GM19467 (cell line): ENCODE data around the gene ADSS2.

ENCODE experiments used
- ATAC-seq: cut with Tn5 transposase; IDR thresholded peaks from one replicate; pipeline ENCODE4 v1.9.1; 2021; ENCODE audit warnings: mild to moderate bottlenecking, moderate library complexity; ENCODE audit not compliant: unreplicated experiment

ADSS2 gene

DNA sequence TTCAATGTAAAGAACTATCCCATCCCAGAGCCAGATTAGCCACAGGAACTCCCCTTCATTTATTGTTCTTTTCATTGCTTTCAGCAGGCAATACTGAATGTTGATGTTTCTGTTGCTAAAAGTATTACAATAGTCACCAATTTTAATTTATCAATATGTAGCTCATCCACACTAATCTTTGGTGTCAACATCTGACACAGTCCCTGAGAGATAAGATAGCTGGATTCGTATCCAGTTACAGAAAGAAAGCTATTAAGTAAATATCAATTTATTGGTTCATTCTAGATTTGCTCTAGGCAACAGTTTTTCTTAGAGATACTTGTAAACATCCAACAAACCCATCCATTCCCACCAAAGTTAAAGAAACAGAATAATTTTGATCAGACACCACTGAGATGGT lies 4.7 kb downstream of the ADSS2 start:
- ATAC-seq = no peak

DNA sequence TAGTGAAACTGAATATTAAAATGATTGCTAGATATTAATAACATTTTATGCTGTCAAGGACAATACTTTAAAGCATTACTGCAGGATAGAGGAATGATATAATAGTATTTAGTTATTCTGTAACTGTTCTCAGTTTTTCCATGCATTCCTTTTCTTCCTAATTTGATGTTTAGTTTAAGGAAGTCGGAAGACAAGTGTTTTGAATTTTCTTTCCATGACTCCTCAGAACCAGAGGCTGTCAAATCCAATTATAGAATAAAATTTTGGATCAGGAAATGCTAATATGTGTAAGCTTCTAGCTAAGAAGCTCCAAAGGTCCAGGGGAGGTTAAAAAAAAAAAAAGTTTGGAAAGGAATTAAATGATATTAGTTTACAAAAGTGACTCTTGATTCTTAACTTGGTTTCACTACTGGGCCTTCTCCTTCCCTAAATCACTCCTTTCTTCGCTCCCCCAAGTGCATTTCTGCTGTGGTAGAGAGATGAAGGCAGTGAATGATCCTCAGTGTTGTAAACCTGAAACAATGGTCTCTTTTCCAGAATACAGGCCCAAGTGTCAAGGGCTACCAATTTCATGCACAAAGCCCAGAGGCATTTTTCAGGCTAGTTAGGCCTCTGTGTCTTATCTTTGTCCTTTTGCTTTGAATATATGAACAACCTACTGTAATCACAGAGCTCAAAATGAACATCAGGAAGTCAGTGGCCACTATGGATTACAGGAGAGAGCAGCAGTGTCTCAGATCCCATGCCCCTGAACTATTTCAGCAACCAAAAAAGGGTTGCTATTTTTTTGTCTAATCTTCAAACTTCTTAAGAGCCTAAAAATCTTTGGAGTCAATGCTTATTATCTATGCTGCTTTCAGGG lies 6.2 kb downstream of the ADSS2 start:
- ATAC-seq = no peak

DNA sequence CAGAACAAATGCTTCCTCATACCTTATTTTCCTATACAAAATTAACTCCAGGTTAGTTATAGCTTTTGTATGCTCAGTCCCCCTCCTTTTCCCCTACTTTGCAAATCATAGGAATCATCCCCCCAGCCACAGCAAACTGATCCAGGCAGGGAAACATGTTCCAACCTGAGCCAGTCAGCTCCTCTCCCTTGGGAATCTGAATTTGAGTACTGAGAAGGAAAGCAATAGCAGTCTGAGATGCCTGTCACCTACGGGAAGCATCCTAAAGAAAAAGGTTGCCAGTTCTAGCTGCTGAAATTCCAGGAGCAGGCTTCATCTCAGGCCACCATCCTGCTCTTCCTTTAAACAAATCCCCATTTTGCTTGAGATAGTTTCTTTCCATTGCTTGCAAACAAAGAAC lies 6.9 kb downstream of the ADSS2 start:
- no peak for ATAC-seq

DNA sequence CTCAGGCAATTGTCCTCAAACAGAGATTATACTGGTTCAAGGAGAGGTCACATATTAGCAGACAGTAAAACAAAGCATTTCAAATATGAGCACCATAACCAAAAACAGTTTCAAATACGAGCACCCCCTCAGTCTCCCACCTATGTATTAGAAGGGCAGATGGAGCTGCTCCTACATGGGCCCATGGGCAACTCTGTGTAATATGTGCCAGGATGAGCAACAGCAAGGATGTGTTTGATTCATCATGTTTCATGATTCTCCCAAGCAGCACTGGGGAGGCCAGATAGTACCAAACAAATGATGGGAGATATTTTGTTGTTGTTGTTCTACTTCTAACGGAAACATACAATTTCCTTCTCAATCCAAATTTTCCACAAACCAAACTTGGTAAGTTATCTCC lies 8.9 kb downstream of the ADSS2 start:
- no peak for ATAC-seq

DNA sequence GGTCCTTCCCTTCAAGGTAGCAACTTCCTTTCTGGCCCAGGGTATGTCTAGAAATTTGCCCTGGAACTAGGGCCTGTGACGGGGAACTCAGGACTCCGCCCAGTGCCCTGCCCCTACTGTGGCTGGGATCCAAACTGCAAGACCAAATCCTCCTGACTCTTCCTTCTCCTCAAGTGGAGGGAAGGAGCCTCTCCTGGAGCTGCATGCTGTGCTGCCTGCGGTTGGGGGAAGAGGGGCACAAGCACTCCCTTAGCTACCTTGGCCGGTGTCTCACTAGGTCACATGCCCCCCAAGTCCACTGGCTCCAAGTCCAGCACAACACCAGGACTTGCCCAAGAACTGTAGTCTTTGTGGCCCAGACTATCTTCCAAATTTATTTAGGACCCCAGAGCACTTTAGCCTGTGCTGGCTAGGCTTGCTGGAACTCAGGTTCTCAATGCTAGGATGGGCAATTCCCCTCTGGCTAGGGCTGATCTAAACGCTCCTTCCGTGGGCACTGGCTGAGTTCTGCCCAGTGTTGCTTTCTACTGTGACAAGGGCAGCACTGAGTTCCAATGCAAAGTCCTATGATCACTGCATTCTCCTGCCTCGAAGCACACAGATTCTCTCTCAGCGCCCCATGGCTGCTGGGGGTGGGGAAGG lies 12.2 kb downstream of the ADSS2 start:
- no peak for ATAC-seq

DNA sequence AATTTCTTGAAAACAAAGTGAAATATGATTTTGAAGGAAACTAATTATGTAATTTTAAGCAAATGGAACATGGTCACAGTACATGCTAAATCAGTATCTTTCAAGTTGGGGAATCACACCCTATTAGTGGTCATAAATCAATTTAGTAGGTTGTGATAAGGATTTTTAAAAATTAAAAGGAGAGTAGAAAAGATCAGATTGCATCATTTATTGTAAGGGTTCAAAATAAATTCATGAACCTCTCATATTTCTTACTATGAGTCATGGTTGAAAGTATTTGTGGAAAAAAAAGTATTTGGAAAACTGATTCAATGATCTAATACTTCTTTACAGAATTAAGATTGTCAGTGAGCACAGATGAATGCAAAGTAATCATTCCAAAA lies 14.6 kb downstream of the ADSS2 start:
- no peak for ATAC-seq

DNA sequence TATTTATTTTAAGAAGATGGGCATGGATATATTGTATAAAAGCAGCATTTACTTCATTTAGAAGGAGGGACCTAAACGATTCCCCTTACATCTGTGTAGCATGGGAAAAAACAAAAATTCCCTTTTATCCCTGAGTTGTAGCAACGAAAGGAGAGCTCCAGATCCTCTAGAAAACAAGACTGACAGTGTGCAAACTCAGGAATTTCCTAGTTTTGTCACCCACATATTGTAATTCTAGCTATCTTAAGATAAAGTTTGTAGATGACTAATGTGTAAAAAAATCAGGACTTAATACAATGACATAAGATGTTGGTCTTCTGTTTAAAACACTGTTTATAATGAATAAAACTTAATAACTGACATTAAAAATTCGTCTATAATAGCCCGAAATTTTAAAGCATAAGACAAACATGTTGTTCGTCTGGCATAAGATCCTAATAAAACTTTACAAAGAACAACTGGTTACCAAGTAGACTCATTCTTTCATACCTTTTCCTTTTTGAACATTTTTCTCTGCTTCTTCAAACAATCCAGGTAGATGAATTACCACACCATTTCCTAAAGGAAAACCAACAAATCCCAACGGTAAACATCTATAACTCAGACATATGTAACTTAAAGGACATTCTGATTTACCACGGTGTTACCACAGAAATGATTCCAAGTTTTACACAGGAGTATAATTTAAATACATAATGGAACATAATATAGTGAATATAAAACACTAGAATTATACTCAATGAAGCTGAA lies 15.2 kb downstream of the ADSS2 start:
- no peak for ATAC-seq

DNA sequence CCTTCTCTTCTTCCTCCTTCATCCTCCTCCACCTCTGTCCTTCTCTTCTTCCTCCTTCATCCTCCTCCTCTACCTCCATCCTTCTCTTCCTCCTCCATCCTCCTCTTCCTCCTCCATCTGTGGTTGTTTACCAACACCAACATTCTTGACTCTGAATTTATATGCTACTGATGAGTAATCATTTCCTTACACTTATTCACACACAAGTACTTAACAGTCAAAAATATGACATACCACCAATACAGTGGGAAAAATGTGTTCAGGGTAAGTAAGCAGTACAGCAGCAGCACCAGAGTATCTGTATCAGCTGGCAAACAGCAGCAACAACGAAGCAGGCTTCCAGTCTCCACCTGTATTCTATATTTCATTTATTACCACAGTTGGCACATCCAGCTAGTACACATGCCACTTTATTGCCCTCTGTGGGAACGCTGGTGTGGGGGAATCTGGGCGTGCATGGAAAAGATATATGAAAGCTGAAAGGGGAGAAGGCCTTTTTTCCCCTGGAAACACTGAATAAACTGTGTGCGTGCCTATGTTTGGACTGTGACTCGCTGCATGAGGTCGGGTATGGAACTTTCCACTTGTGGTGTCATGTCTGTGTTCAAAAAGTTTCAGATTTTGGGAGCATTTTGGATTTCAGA lies 16.0 kb downstream of the ADSS2 start:
- no peak for ATAC-seq

DNA sequence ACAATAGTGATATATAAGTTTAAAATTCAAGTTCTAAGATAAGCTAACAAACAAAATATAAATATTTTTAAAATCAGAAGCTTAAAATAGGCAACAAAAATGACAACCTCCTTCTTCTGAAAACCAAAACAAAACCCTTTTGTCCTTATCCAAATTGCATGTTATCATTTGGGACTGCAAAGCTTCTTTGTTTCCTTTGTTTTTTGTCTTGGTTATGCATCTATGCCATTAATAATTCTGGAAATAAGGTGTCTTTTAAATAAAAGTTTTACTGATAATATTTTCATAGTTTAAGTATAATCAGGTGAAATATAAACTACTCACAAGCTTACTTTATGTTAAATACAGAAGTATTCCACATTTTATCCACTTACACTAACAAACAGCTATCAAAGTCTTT lies 20.5 kb downstream of the ADSS2 start:
- ATAC-seq = no peak

DNA sequence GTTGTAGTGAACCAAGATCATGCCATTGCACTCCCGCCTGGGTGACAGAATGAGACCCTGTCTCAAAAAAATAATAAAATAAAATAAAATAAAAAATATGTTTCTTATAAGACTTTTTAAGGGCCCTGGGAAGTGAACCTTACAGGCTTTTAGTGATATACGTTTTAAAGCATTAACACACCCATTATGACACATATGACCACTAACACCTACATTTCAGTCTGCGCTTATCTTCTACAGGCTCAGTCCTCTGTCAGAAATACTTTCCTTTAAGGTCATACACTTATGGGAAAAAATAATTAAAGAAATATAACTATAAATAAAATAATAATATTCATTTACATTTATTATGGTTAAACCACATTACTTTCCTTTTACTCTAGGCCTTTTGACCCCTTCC lies 21.9 kb downstream of the ADSS2 start:
- no peak for ATAC-seq

DNA sequence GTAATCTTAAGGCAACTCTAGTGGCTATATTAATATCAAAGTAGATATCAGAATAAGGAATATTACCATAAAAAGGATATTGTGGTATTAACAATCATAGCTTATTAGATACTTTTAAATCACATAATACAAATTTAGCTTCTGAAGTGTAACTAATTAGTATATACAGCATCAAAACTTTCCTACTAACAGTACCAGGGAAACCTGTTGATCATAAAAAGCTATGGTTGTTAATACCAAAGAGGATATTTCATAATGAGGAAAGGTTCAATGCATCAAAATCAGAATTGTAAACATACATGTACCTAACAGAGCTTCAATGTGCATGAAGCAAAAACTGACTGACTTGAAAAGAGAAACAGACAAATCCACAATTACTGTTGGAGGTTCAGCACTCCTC lies 24.1 kb downstream of the ADSS2 start:
- ATAC-seq = no peak

DNA sequence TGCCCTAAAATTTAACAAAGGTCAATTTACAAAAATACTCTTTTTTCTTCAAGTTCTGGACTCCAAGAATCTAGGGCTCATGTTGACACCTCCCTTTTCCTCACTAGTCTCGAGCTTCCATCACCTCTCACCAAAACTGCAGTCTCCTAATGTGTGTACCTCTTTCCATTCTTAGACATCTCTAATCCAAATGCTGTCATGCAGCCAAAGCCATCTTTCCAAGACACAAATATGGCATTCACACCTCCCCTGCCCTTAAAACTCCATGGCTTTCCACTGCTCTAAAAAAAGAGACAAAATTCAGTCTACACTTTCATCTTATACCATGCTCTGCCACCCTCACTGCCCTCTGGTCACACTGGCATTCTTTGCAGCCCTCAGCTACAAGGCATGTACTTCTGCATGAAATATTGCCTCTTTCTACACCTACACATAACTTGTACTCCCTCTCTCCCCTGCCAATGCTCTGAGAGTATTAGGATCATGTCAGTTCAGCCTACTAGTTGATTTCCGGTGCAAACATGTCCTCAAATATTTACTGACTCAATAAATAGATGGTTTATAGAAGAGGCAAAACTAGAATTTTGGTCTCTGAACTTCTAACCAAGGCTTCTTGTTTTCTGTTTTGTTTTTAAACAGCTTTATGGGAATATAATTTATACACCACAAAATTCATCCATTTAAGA lies 26.9 kb downstream of the ADSS2 start:
- ATAC-seq = no peak

DNA sequence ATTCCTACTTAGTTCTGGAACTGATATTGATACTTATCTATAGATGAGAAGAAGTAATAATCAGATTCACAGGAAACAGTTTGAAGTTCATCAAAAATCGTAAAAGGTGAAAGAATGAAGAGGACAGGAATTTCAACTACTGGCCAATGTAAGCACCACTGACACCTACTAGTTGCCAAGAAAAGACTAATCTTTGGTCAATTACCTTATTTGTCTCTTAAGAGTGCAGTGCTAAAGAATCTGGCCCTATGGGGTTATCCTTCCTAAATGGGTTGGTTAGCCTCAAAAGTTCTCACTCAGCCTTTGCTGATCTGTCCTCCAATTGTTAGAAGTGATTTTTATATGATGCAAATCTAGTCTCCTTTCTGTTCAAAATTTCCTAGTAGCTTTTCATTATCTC lies 29.5 kb downstream of the ADSS2 start:
- ATAC-seq = no peak

DNA sequence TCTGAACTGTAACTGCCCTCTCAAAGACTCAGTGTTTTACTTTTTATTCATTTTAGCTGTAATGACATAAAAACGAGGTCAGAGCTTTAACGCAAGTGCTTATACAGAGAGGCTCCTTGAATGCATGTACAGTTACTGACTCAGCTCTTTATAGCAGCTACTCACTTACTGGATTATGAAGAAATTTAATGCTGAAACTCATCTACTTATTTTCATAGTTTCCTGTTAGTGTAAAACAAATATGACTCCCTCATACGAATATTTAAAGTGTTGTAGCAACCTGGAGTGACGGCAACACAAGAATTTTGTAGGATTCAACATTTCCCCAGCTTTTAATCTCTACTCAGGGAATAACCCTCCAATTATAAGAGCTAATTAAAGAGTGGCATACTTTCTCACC lies 32.7 kb downstream of the ADSS2 start:
- no peak for ATAC-seq

DNA sequence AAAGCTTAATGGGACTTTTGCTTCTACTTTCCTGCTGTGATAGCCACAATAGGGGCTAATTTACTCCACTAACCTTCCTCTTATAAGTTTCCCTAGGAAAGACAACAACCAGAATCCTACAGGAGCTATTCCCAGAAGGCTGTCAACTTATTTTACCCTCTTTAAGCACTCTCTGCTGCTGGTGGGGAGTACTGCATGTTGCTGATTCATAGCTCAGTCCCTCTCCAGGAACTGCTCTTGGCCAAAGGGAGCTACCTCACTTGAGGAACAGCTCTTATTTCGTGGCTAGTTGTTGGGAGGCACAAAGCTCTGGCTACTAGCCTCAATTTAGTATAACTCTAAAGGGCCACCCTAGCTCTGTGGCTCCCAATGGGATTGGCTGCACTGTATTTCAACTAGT lies 37.2 kb downstream of the ADSS2 start:
- ATAC-seq = no peak

DNA sequence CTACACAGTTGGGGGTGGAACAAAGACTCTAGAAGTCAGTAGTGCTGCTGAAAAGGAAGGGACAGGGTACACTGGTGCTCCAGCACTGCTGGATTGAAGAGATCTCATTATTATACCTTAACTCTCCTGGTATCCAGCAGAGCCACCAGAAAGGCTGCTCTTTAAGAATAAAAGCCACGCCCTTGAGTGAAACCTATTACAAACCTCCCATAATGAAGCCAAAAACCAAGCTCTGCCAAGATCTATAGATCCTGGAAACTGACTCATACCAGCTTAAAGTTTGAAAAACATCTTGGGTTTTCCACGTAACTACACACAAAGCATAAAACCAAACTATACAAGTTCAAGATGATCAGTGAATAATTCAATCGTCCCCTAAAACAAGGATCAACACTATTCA lies 38.0 kb downstream of the ADSS2 start:
- ATAC-seq = no peak

DNA sequence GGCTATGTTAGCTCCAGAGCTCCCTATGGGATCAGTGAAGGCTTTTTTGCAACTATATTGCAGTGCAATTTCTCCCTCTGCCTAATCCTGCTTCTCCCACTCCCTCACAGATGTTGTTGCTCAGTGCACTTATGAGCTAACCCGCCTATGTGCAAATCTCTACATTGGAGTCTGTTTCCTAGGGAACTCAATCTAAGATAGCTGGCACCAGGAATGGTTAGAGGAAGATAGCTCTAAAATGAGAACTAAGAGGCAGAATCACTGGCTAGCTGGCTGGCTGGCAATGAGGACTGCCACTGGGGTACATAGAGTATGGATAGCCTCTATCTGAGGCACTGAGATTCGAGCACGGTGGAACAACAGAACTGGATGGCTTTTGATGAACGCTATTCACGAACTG lies 39.5 kb downstream of the ADSS2 start:
- no peak for ATAC-seq

DNA sequence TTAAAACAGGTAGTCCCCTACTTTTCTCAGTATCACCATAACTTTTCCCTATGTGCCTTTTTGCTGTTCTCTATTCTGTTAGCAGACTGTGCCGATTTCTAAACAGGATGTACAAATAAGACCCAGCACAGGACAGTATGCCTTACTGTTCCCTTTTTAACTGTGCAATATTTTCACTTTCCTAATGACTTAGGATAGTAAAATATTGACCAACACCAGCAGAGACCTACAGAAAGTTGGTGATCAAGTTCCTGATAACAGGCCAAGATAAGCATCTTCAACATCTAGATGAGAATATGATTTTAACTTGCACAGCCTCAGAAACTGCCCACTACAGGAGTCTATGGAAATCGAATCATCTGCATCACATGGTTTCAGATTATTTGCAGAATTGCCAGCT lies 42.0 kb downstream of the ADSS2 start:
- peak; percentile 88 for ATAC-seq

DNA sequence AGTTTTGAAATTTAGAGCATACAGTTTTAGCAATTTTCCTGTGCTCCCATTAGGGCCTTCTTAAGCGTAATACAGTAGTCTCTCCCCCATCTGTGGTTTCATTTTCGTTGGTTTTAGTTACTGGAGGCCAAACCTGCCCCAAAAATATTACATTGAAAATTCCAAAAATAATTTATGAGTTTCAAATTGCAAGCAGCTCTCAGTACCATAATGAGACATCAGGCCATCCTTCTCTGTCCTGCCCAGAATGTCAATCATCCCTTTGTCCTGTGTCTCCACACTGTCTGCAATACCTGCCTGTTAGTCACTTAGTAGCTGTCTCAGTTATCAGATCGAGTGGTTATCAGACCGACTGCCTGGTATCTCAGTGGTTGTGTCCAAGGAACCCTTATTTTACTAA lies 45.4 kb downstream of the ADSS2 start:
- peak; percentile 74 for ATAC-seq

DNA sequence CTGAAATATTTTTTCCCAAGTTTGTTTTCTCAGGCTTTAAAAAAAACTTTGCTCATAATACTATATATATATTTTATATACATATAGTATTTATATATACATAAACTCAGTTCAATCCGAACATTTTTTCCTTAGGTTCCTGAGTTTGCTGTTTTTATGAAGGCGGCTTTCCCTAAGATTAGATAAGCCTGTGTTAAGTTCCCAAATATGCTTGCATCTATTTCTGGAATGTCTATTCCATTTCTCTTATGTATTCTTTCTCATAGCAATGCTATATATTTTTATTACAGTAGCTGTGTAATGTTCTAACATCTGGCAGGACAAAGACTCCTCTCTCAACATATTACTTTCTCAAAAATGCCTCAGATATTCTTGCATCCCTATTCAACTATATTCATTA lies 45.9 kb downstream of the ADSS2 start:
- ATAC-seq = no peak

DNA sequence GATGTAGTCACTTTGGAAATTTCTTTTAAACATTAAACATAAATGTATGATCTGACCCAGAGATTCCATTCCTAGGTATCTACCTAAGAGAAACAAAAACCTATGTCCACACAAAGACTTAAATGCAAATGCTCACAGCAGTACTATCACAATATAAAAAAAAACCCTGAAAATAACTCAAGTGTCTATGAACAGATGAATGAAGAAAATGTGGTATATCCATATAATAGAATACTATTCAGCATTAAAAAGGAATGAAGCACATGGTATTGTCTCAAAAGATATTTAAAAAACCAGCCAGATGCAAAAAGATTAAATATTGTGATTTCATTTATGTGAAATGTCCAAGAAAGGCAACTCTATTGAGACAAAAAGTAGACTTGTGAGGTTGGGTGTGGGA lies 48.3 kb downstream of the ADSS2 start:
- ATAC-seq = no peak
